Stimulated activated CD4-positive, alpha-beta T cell treated with anti-CD3 and anti-CD28 coated beads, Interleukin-1b, Interleukin-23, amount 100 ng/mL, for 1 hour (primary cell): ENCODE measurements around the gene R3HDM2.

Source experiments
- DNase-seq, 2 donors: peaks; one replicate each; pipeline ENCODE4 v3.0.0-alpha.2; 2020; ENCODE audit warnings: low read depth in 2 of 2

The R3HDM2 gene

DNA sequence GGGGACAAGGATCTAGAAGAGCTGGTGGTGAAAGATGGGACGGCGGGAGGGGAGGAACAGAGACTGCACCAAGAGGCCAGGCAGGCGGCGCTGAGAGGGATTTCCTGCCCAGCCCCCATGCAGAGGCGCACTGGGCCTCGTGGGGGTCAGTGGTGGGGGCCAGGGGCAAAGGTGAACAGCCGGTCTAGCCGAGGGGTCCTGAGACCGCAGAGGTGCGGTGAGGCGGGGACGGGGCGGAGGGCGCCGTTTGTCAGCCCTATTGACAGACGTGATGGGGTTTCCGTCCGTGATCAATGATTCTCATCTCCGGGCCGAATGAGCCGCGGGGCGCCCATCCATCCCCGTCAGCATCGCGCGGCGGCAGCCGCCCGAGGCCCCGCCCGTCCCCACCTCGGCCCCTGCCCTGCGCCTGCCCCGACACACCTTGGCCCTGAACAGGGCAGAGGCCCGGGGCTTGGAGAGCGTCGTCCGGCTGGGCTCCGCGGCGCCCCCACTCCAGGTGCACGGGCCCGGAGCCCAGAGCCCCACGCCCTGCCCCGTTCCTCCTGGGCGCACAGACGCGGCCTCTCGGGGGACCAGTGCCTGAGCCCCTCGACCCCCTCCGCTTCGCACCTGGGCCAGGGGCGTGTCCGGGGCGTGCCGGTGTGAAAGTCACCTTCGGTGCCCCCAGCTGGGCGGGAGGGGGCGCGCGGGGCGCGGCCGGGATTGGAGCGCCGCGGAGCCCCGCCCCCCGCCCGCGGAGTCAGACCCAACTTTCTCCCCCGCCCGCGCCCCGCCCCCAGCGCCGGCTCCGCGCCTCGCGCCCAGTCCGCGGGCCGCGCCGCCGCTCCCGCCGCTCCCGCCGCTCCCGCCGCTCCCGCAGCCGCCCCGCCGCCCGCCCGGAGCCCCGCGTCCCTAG lies 214.6 kb downstream of the R3HDM2 start, which contains the start of gene NXPH4:
TSS of gene NXPH4 (plus strand) at position 781 of the 898 bp plus-strand sequence. CDS start 176 bp downstream, outside the sequence.
- no peak for DNase-seq

DNA sequence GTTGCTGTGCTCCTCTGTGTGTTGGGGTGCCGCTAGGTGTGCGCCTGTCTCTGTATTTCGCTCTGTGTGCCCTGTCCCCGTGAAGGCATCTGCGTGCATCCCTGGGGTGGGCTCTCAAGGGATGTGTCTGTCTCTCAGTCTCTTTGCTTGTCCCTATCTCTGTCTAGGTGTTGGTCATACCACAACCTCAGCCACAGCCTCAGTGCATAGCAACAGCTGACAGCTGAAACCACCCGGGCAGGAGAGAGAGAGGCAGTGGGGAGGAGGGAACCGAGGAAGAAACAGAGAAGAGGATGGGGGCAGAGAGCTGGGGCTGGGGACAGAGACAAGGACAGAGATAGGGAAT lies 215.2 kb downstream of the R3HDM2 start:
- DNase-seq: no peak

DNA sequence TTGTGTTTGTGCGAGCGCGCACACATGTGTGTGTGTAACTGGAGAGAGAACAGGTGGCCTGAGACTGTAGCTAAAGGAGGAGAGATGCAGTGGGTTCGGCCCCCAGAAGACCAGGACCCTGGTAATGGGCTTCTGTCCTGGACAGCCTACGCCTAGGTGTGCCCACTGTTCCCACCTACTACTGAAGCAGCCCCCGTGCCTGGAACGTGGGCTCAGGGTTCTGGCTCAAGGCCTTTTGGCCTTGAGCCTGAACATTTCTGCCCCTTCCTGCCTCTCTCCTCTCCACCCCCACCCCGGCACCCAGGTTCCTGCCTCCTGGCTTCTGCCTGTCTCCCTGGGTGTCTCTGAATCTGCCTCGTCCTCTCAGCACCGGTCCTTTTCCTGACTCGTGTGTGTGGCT lies 215.8 kb downstream of the R3HDM2 start:
- no peak for DNase-seq

DNA sequence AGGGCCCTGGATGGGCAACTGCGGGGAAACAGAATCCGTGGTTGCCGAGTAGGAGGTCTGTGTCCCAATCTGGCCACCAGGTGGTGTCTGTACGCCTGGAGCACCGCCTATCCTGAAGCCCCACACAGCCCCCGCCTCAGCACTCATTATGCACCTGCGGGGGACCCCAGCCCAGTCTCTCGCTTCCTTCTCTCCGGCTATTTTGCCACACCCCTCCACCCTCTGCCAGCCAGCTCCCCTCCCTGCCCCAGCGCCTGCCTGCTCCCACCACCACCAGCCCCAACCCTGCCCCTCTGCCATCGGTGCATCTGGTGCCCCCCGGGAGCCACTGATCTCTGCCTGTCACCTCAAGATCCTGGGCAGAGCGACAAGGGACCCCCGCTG lies 216.5 kb downstream of the R3HDM2 start:
- peak; percentile 34 to 50 for DNase-seq

DNA sequence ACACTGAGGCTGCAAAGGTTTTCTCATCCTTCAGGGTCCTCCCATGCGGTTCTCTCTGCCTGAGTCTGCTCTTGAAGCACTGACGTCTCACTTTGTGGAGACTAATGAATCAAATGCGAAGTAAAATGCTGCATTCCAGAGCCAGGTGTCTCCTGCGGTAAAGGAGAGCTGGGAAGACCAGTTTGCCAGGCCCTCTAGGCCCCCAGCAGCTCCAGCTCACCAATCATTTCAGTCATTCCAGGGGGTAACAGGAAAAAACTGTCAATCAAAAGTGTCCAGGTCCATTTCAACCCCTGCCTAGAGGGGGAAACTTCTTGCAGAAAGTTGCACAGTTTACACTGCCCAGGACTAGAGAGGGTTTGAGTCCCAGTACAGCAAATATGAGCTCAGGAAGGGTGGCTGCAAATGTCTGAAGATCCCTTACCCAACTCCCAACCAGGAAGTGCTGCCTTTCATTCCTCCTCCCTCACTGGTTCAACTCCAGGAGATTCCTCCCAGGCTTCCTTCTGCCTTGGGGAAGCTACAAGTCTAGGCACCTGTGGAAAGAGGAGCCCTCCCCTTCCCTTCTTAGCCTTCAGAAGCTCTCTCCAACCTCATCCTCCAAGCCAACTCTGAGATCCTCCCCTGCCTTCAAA lies 217.0 kb downstream of the R3HDM2 start:
- no peak for DNase-seq

DNA sequence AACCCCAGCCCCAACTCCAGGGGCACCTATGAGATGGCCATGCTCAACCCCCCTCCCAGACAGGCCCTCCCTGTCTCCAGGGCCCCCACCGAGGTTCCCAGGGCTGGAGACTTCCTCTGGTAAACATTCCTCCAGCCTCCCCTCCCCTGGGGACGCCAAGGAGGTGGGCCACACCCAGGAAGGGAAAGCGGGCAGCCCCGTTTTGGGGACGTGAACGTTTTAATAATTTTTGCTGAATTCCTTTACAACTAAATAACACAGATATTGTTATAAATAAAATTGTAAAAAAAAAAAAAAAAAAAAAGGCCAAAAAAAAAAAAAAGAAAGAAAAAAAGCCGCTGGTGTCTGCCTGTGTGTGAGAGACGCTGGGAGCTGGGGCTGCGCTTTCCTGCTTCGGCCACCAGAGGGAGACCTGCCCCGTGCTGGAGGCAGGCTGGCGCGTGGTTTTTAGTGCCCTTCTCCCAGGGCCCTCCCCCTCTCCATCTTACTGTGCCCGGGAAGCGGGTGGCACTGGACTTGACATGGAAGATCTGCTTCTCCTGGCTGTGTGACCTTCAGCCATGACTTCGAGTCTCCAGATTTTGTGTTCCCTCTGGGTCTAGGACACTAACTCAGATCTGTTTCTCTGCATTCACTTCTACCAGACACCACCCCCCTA lies 217.7 kb downstream of the R3HDM2 start:
- DNase-seq: peak; percentile 62 to 70

DNA sequence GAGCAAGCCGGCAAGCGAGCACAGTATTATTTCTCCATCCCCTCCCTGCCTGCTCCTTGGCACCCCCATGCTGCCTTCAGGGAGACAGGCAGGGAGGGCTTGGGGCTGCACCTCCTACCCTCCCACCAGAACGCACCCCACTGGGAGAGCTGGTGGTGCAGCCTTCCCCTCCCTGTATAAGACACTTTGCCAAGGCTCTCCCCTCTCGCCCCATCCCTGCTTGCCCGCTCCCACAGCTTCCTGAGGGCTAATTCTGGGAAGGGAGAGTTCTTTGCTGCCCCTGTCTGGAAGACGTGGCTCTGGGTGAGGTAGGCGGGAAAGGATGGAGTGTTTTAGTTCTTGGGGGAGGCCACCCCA lies 218.2 kb downstream of the R3HDM2 start:
- no peak for DNase-seq

DNA sequence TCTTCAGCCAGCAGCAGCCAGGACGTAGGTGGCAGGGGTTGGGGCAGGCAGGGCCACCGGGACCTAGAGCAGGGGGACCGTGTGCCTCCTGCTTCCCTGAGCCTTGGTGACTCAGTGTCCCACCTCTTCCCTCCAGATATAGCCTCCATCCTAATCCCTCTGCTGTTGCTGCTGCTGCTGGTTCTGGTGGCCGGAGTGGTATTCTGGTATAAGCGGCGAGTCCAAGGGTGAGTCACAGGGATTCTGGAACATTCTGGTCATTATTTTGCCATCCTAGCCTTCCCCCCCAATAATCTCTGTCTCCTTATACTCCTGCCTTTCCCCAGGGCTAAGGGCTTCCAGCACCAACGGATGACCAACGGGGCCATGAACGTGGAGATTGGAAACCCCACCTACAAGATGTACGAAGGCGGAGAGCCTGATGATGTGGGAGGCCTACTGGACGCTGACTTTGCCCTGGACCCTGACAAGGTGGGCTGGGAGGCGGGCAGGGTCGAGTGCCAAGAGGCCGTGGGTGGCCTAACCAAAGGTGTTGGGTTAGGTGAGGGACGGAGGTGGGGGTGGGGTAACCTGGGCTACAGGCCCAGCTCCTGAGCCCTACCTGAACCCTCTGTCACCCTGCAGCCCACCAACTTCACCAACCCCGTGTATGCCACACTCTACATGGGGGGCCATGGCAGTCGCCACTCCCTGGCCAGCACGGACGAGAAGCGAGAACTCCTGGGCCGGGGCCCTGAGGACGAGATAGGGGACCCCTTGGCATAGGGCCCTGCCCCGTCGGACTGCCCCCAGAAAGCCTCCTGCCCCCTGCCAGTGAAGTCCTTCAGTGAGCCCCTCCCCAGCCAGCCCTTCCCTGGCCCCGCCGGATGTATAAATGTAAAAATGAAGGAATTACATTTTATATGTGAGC lies 218.8 kb downstream of the R3HDM2 start:
- DNase-seq: no peak

DNA sequence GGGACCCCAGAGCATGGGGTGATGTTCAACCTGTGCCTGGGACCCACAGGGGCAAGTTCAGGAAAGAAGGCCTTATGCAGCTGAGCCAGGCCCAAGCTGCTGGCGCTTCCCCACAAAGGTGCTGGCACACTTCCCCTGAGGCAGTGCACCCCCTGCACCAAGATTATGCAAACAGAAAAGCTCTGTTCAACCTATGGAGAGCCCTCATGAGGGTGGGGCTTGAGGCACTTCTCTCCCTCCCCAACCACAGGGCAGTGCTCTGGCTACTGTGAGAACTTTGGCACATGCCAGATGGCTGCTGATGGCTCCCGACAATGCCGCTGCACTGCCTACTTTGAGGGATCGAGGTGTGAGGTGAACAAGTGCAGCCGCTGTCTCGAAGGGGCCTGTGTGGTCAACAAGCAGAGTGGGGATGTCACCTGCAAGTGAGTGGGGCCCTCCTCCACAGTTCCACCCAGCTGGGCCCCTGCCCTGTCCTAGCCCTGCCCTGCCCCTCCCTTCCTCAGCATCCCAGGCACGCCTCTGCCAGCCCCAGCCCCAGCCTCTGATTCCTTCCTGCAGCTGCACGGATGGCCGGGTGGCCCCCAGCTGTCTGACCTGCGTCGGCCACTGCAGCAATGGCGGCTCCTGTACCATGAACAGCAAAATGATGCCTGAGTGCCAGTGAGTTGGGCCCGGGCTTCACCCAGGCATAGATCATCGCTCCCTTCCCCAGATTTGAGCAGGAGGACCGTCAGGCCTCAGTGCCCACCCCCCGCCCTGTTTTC lies 219.7 kb downstream of the R3HDM2 start:
- DNase-seq: no peak

DNA sequence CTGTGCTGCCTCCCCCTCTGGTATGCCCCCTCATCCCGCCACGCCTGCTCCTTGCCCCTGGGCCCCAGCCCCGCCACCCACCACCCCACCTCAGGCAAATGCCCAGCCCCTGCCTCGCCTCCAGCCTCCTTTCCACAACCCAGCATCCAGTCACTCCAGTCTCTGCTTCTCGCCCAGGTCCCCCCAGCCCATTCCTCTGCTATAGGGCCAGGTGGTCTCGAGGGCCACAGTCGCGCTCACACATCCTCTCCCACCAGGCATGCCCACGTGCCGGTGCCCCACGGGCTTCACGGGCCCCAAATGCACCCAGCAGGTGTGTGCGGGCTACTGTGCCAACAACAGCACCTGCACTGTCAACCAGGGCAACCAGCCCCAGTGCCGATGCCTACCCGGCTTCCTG lies 220.4 kb downstream of the R3HDM2 start:
- DNase-seq: no peak

DNA sequence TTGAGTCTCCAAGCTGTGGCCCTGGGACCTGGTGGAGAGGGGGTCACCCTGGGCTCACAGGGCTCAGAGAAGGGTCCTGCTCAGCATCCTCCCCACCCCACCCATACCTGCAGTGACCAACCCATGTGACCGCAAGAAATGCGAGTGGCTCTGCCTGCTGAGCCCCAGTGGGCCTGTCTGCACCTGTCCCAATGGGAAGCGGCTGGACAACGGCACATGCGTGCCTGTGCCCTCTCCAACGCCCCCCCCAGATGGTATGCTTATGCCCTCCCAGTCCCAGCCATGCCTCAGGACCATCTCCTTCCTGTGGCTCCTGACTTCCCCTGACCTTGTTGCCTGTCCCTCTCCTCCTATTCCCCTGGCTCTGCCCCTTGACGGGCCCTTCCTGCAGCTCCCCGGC lies 220.9 kb downstream of the R3HDM2 start:
- no peak for DNase-seq

DNA sequence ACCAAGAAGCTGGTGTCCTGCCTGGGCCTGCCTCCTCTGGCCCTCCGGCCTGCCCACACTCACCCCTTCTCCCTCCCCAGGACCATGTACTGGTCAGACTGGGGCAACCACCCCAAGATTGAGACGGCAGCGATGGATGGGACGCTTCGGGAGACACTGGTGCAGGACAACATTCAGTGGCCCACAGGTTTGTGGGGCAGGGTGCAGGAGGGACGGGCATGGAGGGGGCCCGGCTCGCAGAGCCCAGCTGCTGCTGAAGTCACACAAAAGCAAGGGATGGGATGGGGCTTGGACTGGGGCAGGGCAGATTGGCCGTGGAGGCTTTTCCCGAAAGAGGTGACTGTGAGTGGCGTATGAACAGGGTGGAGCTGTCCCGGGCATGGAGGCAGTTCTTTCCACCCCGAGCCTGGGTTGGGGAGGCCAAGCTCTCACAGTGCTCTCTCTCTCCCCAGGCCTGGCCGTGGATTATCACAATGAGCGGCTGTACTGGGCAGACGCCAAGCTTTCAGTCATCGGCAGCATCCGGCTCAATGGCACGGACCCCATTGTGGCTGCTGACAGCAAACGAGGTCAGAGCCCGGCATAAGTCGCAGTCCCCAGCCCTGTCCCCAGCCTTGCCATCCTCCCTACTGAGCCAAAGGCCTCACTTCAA lies 222.1 kb downstream of the R3HDM2 start:
- no peak for DNase-seq

DNA sequence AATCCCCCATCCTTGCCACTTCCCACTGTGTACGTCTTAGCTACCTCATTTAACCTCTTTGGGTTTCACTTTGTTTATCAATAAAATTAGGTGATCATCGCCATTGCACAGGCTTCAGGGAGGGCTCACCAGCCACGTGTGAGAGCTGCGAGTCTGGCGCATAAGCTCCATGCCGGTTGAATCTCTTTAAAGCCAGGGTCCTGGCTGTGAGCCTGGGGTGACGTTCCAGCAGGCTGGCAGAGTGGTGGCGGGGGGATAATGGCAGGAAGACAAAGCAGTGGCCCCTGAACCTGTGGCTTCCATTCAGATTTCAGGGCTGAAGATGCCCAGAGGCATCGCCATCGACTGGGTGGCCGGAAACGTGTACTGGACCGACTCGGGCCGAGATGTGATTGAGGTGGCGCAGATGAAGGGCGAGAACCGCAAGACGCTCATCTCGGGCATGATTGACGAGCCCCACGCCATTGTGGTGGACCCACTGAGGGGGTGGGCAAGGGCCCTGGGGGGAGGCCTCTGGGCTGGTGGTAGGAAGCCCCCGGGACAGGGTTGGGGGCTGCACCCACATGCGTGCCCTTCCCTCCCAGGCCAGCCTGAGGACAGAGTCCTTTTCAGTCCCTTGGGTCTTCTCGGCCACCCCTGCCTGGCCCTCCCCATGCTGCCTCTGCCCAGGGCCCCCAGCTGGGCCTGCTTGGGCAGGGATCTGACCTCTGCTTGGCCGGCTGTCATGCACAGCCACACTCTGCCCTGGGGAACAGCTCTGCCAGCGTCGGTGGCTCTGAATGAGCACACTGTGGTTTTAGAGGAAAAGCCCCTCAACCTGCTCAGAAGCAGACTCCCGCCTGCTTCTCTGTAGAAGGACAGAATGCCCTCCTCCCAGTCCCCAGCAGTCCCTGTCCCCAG lies 222.9 kb downstream of the R3HDM2 start:
- no peak for DNase-seq

DNA sequence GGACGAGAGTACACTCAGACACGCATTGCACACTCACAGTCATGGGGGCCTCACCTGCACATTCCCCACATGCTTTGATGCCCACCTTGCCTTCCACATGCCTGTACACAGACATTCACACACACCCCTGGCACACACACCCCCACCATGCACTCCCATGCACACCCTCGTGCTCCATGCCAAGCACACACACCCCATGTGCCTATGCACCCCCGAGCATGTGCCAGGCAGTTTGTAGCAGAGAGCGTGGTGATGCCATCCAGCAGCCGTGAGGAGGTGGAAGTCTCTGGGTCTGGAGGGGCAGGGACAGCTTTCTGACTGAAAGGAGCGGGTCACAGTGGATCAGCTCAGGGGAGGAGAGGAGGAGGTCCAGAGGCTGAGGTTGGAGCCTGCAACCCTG lies 224.9 kb downstream of the R3HDM2 start:
- DNase-seq: no peak

DNA sequence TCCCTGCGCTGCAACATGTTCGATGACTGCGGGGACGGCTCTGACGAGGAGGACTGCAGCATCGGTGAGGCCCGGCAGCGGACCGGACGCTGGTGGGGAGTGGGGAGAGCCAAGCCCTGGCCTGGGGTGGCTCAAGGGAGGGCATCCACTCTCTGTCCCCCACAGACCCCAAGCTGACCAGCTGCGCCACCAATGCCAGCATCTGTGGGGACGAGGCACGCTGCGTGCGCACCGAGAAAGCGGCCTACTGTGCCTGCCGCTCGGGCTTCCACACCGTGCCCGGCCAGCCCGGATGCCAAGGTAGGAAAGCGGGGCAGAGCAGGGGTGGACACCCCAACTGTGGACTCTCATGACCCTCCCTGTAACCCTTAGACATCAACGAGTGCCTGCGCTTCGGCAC lies 225.7 kb downstream of the R3HDM2 start:
- no peak for DNase-seq

DNA sequence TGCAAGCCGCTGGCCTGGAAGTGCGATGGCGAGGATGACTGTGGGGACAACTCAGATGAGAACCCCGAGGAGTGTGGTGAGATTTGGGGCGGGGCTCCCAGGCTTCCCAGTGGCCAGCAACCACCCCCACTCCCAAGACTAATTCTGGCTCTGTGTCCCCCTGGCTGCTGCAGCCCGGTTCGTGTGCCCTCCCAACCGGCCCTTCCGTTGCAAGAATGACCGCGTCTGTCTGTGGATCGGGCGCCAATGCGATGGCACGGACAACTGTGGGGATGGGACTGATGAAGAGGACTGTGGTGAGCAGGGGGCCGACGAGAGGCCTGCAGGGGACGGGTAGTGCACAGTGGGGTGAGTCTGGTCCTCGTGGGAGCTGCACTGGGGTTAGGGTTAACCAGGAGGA lies 226.4 kb downstream of the R3HDM2 start:
- no peak for DNase-seq

DNA sequence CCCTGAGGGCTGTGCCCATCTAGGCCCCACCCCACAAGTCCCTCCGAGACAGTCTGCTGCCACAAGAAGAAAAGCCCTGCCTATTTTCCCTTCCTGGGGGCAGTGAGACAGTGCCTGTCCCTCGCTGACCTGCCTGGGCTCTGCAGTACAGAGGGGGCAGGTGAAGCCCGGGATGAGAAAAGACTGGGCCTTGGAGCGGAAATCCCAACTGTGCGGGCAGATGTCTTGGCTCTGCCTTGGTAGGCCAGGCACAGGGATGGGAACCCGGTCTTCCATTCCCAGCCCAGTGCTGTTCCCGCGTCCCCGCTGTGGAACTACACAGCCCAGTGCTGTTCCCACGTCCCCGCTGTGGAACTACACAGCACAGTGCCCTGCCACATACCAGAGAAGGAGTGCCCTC lies 227.1 kb downstream of the R3HDM2 start:
- DNase-seq: no peak
